ENCODE results near the gene LTBP3. TPM values are rescaled to one million over a fixed set of nuclear protein-coding genes. Genes with fewer than 3 reads are reported as not detected.

LTBP3 gene
- total and polyA plus RNA-seq, 2 of the 13 experiments (the other 11 are each of a cell fraction or from before 2014, with no cell fraction given), result 12.2 to 68.1 TPM

DNA sequence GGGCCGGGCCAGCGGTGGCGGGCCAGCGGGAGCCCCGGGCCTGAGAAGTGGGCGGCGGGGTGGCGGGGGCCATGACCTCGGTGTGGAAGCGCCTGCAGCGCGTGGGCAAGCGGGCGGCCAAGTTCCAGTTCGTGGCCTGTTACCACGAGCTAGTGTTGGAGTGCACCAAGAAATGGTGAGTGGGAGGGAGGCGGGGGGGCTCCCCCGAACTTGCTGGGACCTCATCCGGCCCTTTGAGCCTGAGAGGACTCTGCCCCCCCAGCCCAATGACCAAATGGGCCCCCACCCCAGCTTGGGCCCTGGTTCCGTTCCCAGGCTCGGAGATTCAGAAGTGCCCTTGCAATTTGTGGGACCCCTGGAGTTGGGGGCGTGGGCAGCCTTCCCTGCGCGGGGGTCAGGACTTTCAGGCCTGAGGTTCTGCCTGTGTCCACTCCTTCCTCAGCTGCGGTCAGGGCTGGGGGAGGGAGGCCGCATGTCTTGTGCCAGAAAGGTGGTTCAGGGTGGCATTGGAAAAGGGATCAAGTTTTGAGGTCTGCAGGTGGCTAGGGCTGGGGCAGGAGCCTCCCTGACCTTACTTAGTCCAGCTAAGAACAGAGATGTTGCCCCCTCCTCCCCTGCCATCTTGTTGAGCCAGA, 18.2 kb upstream of the LTBP3 start (continued):
- TF ChIP-seq, protein P1, sequence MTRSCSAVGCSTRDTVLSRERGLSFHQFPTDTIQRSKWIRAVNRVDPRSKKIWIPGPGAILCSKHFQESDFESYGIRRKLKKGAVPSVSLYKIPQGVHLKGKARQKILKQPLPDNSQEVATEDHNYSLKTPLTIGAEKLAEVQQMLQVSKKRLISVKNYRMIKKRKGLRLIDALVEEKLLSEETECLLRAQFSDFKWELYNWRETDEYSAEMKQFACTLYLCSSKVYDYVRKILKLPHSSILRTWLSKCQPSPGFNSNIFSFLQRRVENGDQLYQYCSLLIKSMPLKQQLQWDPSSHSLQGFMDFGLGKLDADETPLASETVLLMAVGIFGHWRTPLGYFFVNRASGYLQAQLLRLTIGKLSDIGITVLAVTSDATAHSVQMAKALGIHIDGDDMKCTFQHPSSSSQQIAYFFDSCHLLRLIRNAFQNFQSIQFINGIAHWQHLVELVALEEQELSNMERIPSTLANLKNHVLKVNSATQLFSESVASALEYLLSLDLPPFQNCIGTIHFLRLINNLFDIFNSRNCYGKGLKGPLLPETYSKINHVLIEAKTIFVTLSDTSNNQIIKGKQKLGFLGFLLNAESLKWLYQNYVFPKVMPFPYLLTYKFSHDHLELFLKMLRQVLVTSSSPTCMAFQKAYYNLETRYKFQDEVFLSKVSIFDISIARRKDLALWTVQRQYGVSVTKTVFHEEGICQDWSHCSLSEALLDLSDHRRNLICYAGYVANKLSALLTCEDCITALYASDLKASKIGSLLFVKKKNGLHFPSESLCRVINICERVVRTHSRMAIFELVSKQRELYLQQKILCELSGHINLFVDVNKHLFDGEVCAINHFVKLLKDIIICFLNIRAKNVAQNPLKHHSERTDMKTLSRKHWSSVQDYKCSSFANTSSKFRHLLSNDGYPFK (CRISPR knock-in tag; IDR thresholded peaks at IDR 0.05; ENCODE audit: borderline replicate concordance), result 0 out of 2 replicates have a peak, but pooled peaks have one; percentile 23
- TF ChIP-seq NFATC3 (CRISPR knock-in tag; IDR thresholded peaks at IDR 0.05), result 0 out of 2 replicates have a peak, but pooled peaks have one; percentile 47
- TF ChIP-seq, protein P2, sequence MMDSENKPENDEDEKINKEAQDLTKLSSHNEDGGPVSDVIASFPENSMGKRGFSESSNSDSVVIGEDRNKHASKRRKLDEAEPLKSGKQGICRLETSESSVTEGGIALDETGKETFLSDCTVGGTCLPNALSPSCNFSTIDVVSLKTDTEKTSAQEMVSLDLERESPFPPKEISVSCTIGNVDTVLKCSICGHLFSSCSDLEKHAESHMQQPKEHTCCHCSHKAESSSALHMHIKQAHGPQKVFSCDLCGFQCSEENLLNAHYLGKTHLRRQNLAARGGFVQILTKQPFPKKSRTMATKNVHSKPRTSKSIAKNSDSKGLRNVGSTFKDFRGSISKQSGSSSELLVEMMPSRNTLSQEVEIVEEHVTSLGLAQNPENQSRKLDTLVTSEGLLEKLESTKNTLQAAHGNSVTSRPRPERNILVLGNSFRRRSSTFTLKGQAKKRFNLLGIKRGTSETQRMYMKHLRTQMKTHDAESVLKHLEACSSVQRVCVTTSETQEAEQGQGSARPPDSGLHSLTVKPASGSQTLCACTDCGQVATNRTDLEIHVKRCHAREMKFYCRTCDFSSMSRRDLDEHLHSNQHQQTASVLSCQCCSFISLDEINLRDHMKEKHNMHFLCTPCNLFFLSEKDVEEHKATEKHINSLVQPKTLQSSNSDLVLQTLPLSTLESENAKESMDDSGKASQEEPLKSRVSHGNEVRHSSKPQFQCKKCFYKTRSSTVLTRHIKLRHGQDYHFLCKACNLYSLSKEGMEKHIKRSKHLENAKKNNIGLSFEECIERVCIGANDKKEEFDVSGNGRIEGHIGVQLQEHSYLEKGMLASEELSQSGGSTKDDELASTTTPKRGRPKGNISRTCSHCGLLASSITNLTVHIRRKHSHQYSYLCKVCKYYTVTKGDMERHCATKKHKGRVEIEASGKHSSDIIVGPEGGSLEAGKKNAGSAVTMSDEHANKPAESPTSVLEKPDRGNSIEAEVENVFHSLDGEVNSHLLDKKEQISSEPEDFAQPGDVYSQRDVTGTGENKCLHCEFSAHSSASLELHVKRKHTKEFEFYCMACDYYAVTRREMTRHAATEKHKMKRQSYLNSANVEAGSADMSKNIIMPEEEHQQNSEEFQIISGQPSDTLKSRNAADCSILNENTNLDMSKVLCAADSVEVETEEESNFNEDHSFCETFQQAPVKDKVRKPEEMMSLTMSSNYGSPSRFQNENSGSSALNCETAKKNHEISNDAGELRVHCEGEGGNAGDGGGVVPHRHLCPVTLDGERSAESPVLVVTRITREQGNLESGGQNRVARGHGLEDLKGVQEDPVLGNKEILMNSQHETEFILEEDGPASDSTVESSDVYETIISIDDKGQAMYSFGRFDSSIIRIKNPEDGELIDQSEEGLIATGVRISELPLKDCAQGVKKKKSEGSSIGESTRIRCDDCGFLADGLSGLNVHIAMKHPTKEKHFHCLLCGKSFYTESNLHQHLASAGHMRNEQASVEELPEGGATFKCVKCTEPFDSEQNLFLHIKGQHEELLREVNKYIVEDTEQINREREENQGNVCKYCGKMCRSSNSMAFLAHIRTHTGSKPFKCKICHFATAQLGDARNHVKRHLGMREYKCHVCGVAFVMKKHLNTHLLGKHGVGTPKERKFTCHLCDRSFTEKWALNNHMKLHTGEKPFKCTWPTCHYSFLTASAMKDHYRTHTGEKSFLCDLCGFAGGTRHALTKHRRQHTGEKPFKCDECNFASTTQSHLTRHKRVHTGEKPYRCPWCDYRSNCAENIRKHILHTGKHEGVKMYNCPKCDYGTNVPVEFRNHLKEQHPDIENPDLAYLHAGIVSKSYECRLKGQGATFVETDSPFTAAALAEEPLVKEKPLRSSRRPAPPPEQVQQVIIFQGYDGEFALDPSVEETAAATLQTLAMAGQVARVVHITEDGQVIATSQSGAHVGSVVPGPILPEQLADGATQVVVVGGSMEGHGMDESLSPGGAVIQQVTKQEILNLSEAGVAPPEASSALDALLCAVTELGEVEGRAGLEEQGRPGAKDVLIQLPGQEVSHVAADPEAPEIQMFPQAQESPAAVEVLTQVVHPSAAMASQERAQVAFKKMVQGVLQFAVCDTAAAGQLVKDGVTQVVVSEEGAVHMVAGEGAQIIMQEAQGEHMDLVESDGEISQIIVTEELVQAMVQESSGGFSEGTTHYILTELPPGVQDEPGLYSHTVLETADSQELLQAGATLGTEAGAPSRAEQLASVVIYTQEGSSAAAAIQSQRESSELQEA (CRISPR knock-in tag; IDR thresholded peaks at IDR 0.05; ENCODE audit: not compliant biosample characterization), result peak; percentile 53
